ENCODE results near the gene TPBGL.

TPBGL gene

DNA sequence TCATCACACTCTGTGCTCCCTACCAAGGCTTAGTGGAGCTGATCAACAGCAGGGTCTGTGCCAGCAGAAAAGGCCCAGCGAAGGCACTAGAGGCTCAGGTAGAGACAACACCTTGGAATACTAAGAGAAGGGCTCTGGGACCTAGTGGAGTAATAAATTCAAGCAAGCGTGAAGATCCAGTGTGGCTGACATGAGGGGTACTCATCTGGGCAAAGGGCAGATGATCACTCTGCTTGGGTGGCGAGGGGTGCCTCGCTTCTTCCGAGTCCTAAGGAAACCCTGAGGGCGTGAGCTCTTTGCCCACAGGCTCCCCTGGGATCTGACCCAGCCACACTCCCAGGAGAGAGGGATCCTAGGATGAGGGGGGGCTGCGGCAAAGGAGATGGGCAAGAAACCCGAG, 3.5 kb upstream of the TPBGL start:
- H3K4me1 ChIP-seq (ENCODE audit: control insufficient read depth, insufficient read depth, low read length) = peaks cover 21% of the 10 kb centered on the region
- H3K9me3 ChIP-seq (ENCODE audit: control insufficient read depth, low read length) = no peaks in the 10 kb centered on the region
- H3K27me3 ChIP-seq (ENCODE audit: control insufficient read depth, insufficient read depth, low read length, poor library complexity, severe bottlenecking) = peaks cover 32% of the 10 kb centered on the region
- H3K36me3 ChIP-seq (ENCODE audit: control insufficient read depth, insufficient read depth, low read length) = no peaks in the 10 kb centered on the region
- H3K4me3 ChIP-seq (ENCODE audit: insufficient read depth, low read depth, low read length) = no peak overlapping the region
- H3K27ac ChIP-seq (ENCODE audit: insufficient read depth, low read depth, low read length, poor library complexity, severe bottlenecking) = no peak overlapping the region
- WGBS, 2 experiments = 90 to 92% methylated on average over 8 of the region's 8 CpGs

DNA sequence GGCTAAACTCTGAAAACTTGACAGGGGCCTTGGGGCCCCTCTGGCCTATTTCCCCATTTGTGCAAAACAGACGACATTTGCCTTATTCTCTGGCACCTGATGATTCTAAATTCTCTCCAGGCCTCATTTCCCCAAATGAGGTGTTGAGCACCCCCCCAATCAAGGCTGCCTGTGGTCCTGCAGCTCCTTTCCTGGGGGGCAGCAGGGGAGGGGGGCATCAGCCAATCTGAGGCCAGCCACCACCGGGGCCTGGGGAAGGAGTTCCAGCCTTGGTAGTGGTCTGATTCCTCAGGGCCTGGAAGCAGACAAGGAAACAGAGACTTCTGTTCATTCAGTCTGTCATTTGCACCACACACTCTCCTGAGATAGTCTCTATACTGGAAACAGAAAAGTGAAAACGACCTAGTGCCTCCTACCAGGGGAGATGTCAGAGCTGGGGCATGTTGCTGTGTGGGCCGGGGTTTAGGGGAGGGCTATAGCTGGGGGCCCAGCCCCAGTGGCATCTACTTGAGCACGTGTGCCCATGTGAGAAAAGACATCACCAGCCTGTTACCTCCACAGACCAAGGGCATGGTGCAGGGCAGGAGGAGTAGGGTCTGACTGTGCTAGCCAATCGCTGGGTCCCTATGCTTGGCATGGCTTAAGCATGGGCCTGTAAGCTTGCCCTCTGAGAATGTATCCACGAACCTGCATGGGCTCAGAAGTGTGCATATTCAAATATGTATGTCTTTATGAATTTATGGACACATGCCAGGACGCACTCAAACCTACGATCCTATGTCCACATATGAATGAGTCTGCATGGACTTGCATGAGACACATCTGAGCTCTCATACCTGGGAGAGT, 1.8 kb upstream of the TPBGL start:
- Histone ChIP-seq H3K9me3 (ENCODE audit: control insufficient read depth, low read length) (no peaks in the 10 kb centered on the region), H3K27me3 (ENCODE audit: control insufficient read depth, insufficient read depth, low read length, poor library complexity, severe bottlenecking) (peaks cover 50% of the 10 kb centered on the region), H3K27ac (ENCODE audit: insufficient read depth, low read depth, low read length, poor library complexity, severe bottlenecking) (no peak overlapping the region), H3K4me3 (ENCODE audit: insufficient read depth, low read depth, low read length) (no peak overlapping the region), H3K4me1 (ENCODE audit: control insufficient read depth, insufficient read depth, low read length) (peaks cover 21% of the 10 kb centered on the region), H3K36me3 (ENCODE audit: control insufficient read depth, insufficient read depth, low read length) (no peaks in the 10 kb centered on the region)
- WGBS, 2 experiments = 90 to 92% methylated on average over 9 of the region's 9 CpGs

- Histone ChIP-seq H3K4me3 (ENCODE audit: insufficient read depth, low read depth, low read length) (no peak overlapping the region), H3K27me3 (ENCODE audit: control insufficient read depth, insufficient read depth, low read length, poor library complexity, severe bottlenecking) (peaks cover 59% of the 10 kb centered on the region), H3K9me3 (ENCODE audit: control insufficient read depth, low read length) (no peaks in the 10 kb centered on the region), H3K27ac (ENCODE audit: insufficient read depth, low read depth, low read length, poor library complexity, severe bottlenecking) (no peak overlapping the region), H3K4me1 (ENCODE audit: control insufficient read depth, insufficient read depth, low read length) (peaks cover 21% of the 10 kb centered on the region), H3K36me3 (ENCODE audit: control insufficient read depth, insufficient read depth, low read length) (no peaks in the 10 kb centered on the region)
- 44 to 47% methylated on average over 10 of the region's 10 CpGs for WGBS, 2 experiments
Observed at GRCh38 chr11:75239531-75240290, 863 bp upstream of the TPBGL start.

GRCh38 chr11:75241036-75241905, 697 bp downstream of the TPBGL start:
- Histone ChIP-seq H3K4me3 (ENCODE audit: insufficient read depth, low read depth, low read length) (peak overlapping the region; percentile 39), H3K36me3 (ENCODE audit: control insufficient read depth, insufficient read depth, low read length) (no peaks in the 10 kb centered on the region), H3K27me3 (ENCODE audit: control insufficient read depth, insufficient read depth, low read length, poor library complexity, severe bottlenecking) (peaks cover 66% of the 10 kb centered on the region), H3K9me3 (ENCODE audit: control insufficient read depth, low read length) (no peaks in the 10 kb centered on the region), H3K4me1 (ENCODE audit: control insufficient read depth, insufficient read depth, low read length) (peaks cover 15% of the 10 kb centered on the region), H3K27ac (ENCODE audit: insufficient read depth, low read depth, low read length, poor library complexity, severe bottlenecking) (no peak overlapping the region)
- WGBS, 2 experiments = 1% methylated on average over 140 of the region's 140 CpGs

GRCh38 chr11:75241906-75242644, 1.5 kb downstream of the TPBGL start:
- peaks cover 12% of the 10 kb centered on the region for H3K4me1 ChIP-seq (ENCODE audit: control insufficient read depth, insufficient read depth, low read length)
- H3K27ac ChIP-seq (ENCODE audit: insufficient read depth, low read depth, low read length, poor library complexity, severe bottlenecking) = no peak overlapping the region
- peak overlapping the region; percentile 39 for H3K4me3 ChIP-seq (ENCODE audit: insufficient read depth, low read depth, low read length)
- 7 to 9% methylated on average over 72 of the region's 72 CpGs for WGBS, 2 experiments
- no peaks in the 10 kb centered on the region for H3K9me3 ChIP-seq (ENCODE audit: control insufficient read depth, low read length)
- H3K27me3 ChIP-seq (ENCODE audit: control insufficient read depth, insufficient read depth, low read length, poor library complexity, severe bottlenecking) = peaks cover 66% of the 10 kb centered on the region
- no peaks in the 10 kb centered on the region for H3K36me3 ChIP-seq (ENCODE audit: control insufficient read depth, insufficient read depth, low read length)

GRCh38 chr11:75242722-75243600, 2.4 kb downstream of the TPBGL start:
- Histone ChIP-seq H3K4me3 (ENCODE audit: insufficient read depth, low read depth, low read length) (no peak overlapping the region), H3K36me3 (ENCODE audit: control insufficient read depth, insufficient read depth, low read length) (no peaks in the 10 kb centered on the region), H3K27me3 (ENCODE audit: control insufficient read depth, insufficient read depth, low read length, poor library complexity, severe bottlenecking) (peaks cover 66% of the 10 kb centered on the region), H3K4me1 (ENCODE audit: control insufficient read depth, insufficient read depth, low read length) (peaks cover 12% of the 10 kb centered on the region), H3K9me3 (ENCODE audit: control insufficient read depth, low read length) (no peaks in the 10 kb centered on the region), H3K27ac (ENCODE audit: insufficient read depth, low read depth, low read length, poor library complexity, severe bottlenecking) (no peak overlapping the region)
- WGBS, 2 experiments = 85 to 88% methylated on average over 16 of the region's 16 CpGs

GRCh38 chr11:75244052-75244814, 3.7 kb downstream of the TPBGL start:
- H3K9me3 ChIP-seq (ENCODE audit: control insufficient read depth, low read length) = no peaks in the 10 kb centered on the region
- H3K4me1 ChIP-seq (ENCODE audit: control insufficient read depth, insufficient read depth, low read length) = peaks cover 10% of the 10 kb centered on the region
- peaks cover 61% of the 10 kb centered on the region for H3K27me3 ChIP-seq (ENCODE audit: control insufficient read depth, insufficient read depth, low read length, poor library complexity, severe bottlenecking)
- WGBS, 2 experiments = 79 to 88% methylated on average over 8 to 10 of the region's 10 CpGs
- H3K4me3 ChIP-seq (ENCODE audit: insufficient read depth, low read depth, low read length) = no peak overlapping the region
- H3K27ac ChIP-seq (ENCODE audit: insufficient read depth, low read depth, low read length, poor library complexity, severe bottlenecking) = no peak overlapping the region
- H3K36me3 ChIP-seq (ENCODE audit: control insufficient read depth, insufficient read depth, low read length) = no peaks in the 10 kb centered on the region

GRCh38 chr11:75245356-75246005, 4.9 kb downstream of the TPBGL start:
- WGBS, 2 experiments = 70 to 73% methylated on average over 4 to 5 of the region's 5 CpGs
- no peaks in the 10 kb centered on the region for H3K9me3 ChIP-seq (ENCODE audit: control insufficient read depth, low read length)
- no peak overlapping the region for H3K27ac ChIP-seq (ENCODE audit: insufficient read depth, low read depth, low read length, poor library complexity, severe bottlenecking)
- peaks cover 49% of the 10 kb centered on the region for H3K27me3 ChIP-seq (ENCODE audit: control insufficient read depth, insufficient read depth, low read length, poor library complexity, severe bottlenecking)
- no peak overlapping the region for H3K4me3 ChIP-seq (ENCODE audit: insufficient read depth, low read depth, low read length)
- no peaks in the 10 kb centered on the region for H3K36me3 ChIP-seq (ENCODE audit: control insufficient read depth, insufficient read depth, low read length)
- H3K4me1 ChIP-seq (ENCODE audit: control insufficient read depth, insufficient read depth, low read length) = no peaks in the 10 kb centered on the region
